Measurements from ENCODE around the gene CTBP1.

DNA sequence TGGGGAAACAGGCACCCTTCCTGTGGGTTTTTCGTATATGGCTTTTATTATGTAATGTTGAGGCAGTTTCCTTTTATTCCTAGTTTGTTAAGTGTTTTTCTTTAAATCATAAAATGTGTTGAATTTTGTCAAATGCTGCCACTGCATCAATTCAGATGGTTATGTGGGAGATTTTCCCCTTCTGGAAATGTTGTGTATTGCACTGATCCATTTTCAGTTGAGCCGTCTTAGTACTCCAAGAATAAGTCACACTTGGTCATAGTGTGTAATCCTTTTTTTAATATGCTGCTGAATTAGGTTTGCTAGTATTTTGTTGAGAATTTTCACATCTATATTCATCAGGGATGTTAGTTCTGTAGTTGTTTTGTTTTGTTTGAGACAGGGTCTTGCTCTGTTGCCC, 9.5 kb upstream of the CTBP1 start:
- TF ChIP-seq CTCF (optimal IDR thresholded peaks at IDR 0.05 in 1 of 3, IDR thresholded peaks at IDR 0.05 in 1 of 3, conservative IDR thresholded peaks at IDR 0.05 in 1 of 3; ENCODE audit: extremely low read depth in 1 of 3, insufficient read depth in 2 of 3, low read length in 3 of 3) (no peak), EZH2 (IDR thresholded peaks at IDR 0.05; ENCODE audit: low read length) (no peak)

Measured in keratinocyte (primary cell).